Inflammatory macrophage treated with lipopolysaccharide for 4 hours (primary cell): ENCODE results near the gene AUTS2.

Experiments
- DNase-seq: peaks from one replicate; pipeline ENCODE4 v3.0.0-alpha.2; 2020

The AUTS2 gene

GRCh38 chr7:69800495-69800894 is 202.2 kb downstream of the AUTS2 start:
- DNase-seq = no peak

DNA sequence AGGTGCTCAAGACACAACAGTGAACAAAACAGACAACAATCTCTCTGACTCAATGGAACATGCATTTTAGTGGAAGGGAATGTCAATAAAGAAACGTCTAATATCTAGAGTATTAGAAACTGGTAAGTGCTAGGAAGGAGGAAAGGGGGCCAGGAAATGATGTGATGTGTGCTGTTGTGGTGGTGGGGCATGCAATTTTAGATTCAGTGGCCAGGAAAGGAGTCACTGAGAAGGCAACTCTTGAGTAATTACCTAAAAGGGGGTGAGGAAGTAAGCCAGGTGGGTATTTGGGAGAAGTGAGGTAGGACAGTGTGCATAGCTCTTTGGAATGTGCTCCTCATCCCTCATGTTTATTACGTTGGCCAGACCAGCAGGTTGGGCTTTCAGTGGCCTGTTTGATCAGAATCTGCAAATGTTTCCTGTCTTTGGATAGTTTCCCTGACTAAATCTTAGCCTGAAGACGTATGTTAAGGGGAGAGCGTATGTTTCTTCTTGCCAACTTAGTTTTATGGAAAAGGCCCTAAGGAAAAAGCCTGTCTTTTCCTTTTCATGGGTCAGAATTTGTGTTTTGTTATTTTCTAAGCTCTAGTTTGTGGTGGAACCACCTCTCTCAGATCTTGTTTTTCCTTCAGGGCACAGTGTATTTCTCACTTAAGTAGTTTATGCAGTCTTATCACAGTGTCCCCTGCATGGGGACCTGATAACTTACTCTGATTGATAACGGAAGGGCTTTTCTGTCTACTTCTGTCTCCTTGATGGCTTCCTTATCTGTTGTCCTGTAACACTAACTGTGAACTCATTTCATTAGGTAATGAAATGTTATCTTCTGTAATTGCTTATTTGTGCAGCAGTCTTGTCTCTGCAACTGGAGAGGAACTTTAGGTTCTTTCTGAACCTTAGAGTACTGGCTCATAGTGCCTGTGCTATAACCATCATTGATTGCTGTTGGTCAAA is 203.7 kb downstream of the AUTS2 start:
- no peak for DNase-seq

GRCh38 chr7:69803699-69804516 is 205.6 kb downstream of the AUTS2 start:
- DNase-seq = no peak

DNA sequence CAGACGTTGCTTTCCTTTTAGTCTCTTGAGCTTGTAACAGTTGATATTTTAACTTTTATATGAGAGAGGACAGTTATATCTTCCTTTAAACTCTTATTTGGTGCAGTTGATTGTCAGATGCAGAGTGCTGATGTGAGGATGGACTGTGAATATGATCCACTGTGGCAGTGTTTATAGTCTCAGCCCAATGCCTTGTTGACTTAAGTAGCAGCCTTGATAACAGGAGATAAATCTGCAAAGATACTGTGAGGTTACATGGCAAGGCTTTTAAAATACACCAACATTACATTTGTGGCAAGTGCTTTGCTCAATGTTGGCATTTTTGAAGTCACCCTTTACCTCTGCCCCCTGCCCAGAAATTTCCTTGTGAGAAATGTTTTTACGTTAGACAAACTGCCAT is 206.7 kb downstream of the AUTS2 start:
- no peak for DNase-seq

DNA sequence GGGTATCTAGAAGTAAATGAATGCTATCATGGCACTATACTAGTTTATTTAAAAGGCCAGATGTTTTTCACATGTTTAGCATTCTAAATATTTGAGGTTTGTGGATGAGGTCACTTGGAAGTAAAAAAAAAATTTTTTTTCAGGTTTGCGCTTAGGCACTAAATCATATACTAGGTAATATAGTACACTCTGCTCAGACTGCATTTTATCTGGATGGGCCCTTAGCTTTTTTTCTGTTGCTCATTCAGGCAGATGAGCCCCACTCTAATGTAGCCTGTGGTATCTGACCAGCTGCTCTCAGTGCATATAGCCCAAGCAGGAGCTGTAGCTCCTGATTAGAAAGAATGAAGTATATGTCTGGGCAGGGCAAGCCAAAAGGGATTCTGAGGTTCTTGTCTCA is 210.1 kb downstream of the AUTS2 start:
- DNase-seq = no peak

DNA sequence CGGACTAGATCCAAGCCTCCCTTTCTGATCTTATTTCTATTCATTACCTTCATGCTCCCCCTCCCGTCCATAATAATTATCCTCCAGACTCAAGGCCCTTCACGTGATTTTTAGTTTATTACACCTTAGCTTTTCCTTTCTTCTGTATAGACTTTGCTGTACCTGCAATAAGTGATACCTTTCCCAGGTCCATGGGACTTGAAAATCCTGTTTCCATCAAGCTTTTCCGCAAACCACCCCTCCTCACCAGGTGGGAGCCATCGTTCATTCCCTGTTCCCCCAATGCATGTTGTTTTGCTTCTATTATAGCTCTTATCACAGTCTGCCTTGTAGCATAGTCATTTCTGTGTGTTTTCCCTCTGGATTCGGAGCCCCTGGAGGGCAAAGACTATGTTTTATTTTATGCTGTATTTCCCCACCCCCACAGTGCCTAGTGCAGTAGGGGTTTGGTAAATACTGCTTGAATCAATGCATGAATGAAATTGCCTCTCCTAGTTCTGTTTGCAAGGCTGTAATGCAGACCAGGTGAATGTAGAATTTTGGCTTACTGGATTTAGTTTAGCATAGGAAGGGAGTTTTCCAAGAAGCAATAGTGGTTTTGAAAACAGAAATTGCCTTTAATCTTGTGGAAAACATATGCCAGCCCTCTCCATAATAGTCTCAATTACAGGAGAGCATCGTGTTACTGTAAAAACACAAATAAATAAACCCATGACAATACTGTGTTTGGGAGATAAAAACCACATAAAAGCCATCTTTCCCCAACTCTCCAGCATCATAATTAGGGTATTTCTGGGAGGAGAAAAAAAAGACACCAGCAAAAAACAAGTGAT is 213.4 kb downstream of the AUTS2 start:
- DNase-seq = no peak

GRCh38 chr7:69812756-69813155 is 214.5 kb downstream of the AUTS2 start:
- DNase-seq = no peak

DNA sequence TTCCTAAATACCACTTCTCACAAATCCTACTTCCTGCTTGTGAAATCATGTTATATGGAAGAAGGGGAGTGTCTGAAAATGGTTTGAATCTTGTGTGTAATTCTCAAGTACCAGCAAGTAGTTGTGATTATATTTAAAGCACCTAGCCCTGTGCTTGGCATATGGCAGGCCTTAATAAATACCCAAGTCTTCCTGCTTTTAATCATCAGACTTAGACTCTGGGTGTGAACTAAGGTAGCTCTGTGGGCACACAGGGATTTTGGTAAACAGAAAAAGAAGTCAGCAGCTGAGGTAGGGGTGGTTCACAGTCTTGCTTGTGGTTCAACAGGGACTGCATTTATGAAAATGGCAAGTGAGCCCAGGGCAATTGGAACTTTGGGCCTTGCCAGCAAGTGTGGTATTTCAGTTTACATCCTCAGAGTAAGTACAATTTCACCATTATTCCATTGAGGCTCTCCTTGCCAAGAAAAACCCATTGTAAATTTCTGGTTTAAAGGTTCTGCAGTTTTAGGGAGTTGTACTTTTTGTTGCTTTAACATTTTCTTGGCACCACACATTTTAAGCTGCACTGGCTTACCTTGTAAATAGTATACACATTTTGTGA is 215.5 kb downstream of the AUTS2 start:
- DNase-seq = no peak

GRCh38 chr7:69814421-69814962 is 216.2 kb downstream of the AUTS2 start:
- DNase-seq = no peak

- DNase-seq = no peak
These were observed 218.2 kb downstream of the AUTS2 start for GRCh38 chr7:69816501-69816900.

DNA sequence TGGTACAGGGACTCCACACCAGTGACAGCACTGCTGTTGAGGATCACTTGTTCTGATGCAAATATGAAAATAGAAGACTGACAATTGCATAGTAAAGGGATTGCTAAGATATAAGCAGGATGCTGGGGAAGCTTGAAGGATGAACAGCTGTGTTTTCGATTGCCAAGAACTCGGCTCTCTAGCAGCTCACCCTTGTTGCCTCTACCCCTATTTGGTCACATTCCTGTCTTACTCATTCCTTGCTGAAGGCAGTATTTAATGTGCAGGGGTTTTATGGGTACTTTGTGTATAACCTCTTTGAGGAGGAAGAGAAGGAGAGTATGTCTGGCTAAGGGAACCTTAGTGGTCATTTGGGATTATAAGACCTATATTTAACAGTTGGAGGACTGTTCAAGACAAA is 218.8 kb downstream of the AUTS2 start:
- no peak for DNase-seq

DNA sequence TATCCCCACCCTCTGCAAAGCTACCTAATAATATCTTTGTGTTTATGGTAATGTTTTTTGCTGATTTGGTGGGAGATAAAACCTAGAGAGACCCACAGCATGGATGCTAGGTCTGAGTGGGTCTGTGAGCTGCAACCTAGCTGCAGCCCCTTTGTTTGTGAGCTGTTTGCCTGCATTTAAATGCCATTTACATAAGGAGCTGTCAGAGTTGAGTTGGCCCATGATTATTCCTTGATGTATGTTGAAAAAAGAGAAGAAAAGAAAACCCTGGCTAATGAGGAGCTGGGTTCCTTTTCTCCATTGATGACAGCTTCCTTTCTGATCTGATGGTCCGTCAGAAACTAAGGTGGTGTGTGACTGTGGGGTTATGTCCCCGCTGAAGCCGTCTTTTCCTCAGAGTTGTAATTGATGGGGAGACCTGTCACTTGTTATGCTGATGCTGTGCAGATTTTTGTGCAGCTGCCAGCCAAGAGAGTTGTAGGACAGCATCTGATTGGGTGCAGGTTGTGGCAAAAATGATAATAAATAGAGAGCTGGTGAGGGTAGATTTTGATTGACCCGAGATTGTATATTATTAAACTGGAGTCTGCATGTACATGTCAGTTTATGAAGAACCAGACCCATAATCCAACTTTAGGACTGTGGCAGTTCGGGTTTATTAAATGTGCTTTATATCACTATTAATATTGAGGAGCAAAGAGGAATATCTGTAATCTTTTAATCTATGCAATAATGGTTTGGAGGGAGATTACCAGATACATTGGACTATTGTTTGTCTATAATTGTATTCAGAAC is 219.8 kb downstream of the AUTS2 start:
- DNase-seq = no peak

DNA sequence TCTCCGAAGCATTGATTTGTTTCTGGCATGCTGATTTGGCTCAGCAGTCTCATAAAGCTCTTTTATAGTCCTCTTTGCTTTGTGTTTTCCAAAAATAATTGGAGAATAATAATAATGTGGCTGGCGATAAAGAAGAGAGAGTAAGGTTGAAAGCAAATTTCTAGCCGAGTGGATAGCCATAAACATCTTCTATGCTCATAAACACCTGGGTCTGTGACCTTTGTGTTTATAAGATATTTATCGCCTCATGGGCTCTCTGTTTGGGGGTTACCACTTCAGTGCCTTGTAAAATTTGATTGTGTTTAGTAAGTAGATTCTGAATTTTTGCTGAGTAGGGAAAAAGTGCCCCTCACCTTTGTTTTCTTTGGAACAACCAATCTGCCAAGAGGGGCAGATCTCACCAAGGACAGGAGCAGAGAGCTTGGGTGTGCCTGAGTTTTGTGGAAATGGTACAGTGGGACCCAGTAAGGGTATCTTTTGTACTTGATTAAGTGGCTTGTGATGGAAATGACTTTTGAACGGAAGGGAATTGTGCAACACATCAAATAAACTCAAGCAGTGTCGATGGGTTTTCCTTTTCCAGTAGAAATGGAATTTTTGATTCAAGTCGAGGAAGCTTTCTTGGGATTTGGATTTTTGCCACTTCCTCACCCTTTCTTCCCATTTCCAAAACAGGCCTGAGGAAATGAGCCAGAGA is 220.5 kb downstream of the AUTS2 start:
- no peak for DNase-seq

DNA sequence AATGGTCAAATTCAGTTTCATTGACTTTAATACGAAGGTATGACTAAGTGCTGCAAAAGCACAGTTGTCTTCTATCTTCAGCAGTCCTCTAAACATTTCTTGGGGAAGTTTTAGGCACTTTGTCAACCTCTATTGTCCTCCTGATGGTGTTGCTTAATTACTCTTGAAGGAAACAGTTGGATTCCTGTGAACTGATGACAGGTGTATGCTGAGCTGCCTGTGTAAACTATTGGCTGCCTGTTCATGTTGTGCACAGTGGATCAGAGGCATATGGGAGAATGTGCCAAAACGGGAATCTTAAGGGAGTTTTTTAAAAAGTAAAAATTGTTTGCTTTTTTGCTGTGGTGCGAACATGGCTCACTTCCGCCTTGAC is 221.0 kb downstream of the AUTS2 start:
- DNase-seq = no peak

DNA sequence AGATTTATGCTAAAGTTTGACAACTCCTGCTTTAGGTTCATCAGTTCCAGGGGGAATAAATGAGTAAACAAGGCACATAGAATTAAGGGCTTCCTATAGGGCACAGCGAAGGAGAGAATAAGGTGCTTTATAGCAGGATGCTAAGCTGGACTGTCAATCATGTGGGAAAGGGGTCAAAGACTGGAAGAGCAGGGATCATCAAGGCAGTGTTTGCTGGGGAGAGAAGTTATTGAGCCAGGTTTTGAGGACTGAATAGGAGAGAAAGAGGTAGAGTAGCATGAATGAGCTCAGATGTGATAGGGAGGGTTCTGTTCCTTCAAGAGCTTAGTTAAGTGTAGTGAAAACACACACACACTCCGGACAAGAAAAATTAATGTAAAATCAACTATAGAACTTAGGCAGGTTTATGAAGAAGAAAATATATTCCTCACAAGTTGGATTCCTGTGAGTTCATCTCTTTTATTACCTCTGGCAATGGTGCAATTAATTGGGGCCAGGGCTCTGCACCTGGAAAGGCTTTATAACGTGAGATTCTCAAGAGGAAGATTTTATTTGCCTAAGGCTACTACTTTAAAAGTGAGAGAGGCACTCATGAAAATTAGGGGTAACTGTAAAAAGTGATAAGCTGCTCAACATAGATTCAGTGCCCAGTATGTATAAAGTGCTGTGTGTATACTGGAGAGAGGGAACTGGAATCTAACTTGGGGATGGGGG is 222.4 kb downstream of the AUTS2 start:
- no peak for DNase-seq

DNA sequence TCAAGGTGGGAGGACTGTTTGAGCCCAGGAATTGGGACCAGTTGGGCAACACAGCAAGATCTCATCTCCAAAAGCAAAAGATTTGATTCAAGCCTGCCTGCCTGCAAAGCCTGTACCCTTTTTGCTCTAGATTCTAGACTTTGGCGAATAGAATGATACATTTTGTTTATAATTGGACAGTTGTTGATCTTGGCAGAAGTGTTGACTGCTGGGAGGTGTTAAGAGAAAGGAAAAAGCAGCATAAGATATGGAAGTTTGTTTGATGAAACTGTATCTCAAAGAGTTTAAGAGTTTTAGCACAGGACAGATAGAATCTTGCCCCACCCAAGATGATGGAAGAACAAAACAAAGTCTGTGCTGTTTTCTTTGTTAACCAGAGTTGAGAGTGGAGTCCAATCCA is 224.1 kb downstream of the AUTS2 start:
- DNase-seq = no peak

- no peak for DNase-seq
These were observed 225.0 kb downstream of the AUTS2 start for GRCh38 chr7:69823151-69823744.

DNA sequence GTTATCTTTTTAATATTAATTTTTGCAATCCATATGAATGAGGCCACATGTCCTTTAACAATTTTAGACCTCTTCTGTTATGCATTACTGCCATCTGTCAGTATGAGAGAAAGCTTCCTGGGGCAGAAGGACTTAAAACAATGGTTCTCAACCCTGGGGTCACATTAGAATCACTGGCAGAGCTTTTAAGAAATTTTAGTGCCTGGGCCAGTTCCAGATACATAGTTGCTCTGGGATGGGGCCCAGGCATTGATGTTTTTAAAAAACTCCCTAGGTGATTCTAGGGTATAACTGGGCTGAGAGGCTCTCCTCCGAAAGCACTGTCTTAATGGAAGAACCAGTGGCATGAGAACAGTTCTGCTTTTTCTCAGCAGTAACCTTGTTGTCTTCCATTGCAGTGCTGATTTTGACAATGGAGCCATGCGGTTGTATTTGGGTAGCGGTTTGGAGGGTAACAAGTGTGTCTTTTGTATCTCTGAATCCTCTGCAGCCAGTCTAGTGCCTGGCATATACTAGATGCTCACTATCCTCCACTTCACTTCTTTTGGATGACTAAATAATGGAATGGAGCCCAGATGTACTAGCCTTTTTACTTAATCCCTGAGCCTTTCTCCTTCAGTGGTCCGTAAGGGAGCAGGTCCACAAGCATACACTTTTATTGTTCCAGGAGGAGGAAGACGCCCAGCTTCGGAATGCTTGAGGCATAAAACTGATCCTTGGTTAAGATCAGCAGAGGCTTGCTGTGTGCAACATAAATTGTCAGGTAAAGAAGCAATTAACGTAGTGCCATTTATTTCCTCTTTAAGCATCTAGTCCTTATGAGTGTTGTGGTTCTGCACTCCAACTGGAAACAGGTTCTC is 227.1 kb downstream of the AUTS2 start:
- no peak for DNase-seq

- DNase-seq = no peak
These were observed 228.0 kb downstream of the AUTS2 start for GRCh38 chr7:69826283-69826682.
